Panc1 (cell line): ENCODE measurements around the gene ENTREP3. TPM values are rescaled to one million over a fixed set of nuclear protein-coding genes. Genes with fewer than 3 reads are reported as not detected.

Source experiments
- ATAC-seq: fragments of 200-7000 bp; cut with Tn5 transposase; 2 replicates; pipeline ENCODE4 v1.9.1; 2020; ENCODE audit warnings: mild to moderate bottlenecking, moderate library complexity
- BruUV-seq: library from RNA; stranded (reverse); fragments of 400-500 nt; replicated peaks from 2 replicates; lab custom pipeline; 2021; lab: Mats Ljungman, UMichigan
- CTCF ChIA-PET: fragments of 300-600 bp; sonication (Branson Sonifier 250); formaldehyde crosslinking; loops from one replicate; lab custom pipeline; 2022; ENCODE audit warnings: antibody characterized with exemption; lab: Charles Lee
- POLR2A ChIA-PET: fragments of 300-600 bp; sonication (Branson Sonifier 250); formaldehyde crosslinking; loops from one replicate; lab custom pipeline; 2022; ENCODE audit warnings: antibody characterized with exemption; lab: Charles Lee
- DNase-seq: peaks from one replicate; pipeline ENCODE4 v3.0.0-alpha.2; 2010; ENCODE audit warnings: low read depth, low spot score
- H3K27ac ChIP-seq: 2 replicates; pipeline ENCODE4 v1.5.1; 2011; ENCODE audit warnings: mild to moderate bottlenecking, low read length, inconsistent platforms
- H3K27me3 ChIP-seq: fragments of 200-500 bp; sonication (Bioruptor generic); 2 replicates; pipeline ENCODE4 v1.6.0; 2014; ENCODE audit warnings: low read length, inconsistent platforms; ENCODE audit not compliant: control insufficient read depth, insufficient read depth
- H3K36me3 ChIP-seq: fragments of 200-500 bp; sonication (Bioruptor generic); 2 replicates; pipeline ENCODE4 v1.5.1; 2014; ENCODE audit warnings: inconsistent platforms, mild to moderate bottlenecking, low read length, moderate library complexity; ENCODE audit not compliant: control insufficient read depth, insufficient read depth
- H3K4me1 ChIP-seq: 2 replicates; pipeline ENCODE4 v1.5.1; 2011; ENCODE audit warnings: inconsistent platforms, mild to moderate bottlenecking, low read length, moderate library complexity; ENCODE audit not compliant: control insufficient read depth, insufficient read depth
- H3K4me3 ChIP-seq, 2 experiments: 2 replicates each; pipeline ENCODE4 v1.5.1; 2011 to 2012; ENCODE audit warnings: low read depth in 2 of 2, low read length in 2 of 2, mild to moderate bottlenecking in 2 of 2, inconsistent platforms in 1 of 2, moderate library complexity in 1 of 2
- H3K9me3 ChIP-seq: fragments of 200-500 bp; sonication (Bioruptor generic); 2 replicates; pipeline ENCODE4 v1.5.1; 2014; ENCODE audit warnings: low read depth, mild to moderate bottlenecking, inconsistent platforms, low read length, moderate library complexity; ENCODE audit not compliant: control insufficient read depth, insufficient read depth
- POLR2AphosphoS5 ChIP-seq: IDR thresholded peaks from 2 replicates; pipeline ENCODE4 v1.6.1; 2012; ENCODE audit warnings: mild to moderate bottlenecking, low read depth, low read length, moderate library complexity
- SIN3A ChIP-seq: IDR thresholded peaks from 2 replicates; pipeline ENCODE4 v1.6.1; 2012; ENCODE audit warnings: low read depth, mild to moderate bottlenecking, low read length, moderate library complexity, borderline replicate concordance; ENCODE audit not compliant: insufficient read depth
- TCF7L2 ChIP-seq: IDR thresholded peaks from 2 replicates; pipeline ENCODE4 v1.6.1; 2011; ENCODE audit warnings: mild to moderate bottlenecking, low read depth, low read length, inconsistent platforms
- in situ Hi-C: cut with HindIII; loops from 2 replicates; pipeline ENCODE4 v1.10.0; 2016; ENCODE audit warnings: low sequenced_read_pairs, low pct_unique_long_range_greater_than_20kb
- intact Hi-C: fragments of 100-400 bp; cut with micrococcal nuclease; formaldehyde crosslinking; loops from one replicate; pipeline ENCODE4 v1.10.0; 2022; ENCODE audit not compliant: unreplicated experiment
- total RNA-seq: library from RNA; stranded (reverse); gene quantifications from one replicate; pipeline ENCODE4 v1.2.1, GENCODE V29; 2021; ENCODE audit not compliant: unreplicated experiment
- TF ChIP-seq, protein P1 (sequence below): fragments of 450-650 bp; IDR thresholded peaks from 2 replicates; pipeline ENCODE4 v1.5.1; 2017; ENCODE audit warnings: mild to moderate bottlenecking
- TF ChIP-seq, protein P2 (sequence below), 2 experiments: IDR thresholded peaks; 2 replicates each; pipeline ENCODE4 v1.6.1; 2011 to 2012; ENCODE audit warnings: low read depth in 2 of 2, control low read depth in 1 of 2, low read length in 1 of 2, mild to moderate bottlenecking in 1 of 2, moderate library complexity in 1 of 2; ENCODE audit not compliant: insufficient read depth in 1 of 2

Gene ENTREP3
- total RNA-seq, 1 experiment from 2014 or later = 94.7 TPM

DNA sequence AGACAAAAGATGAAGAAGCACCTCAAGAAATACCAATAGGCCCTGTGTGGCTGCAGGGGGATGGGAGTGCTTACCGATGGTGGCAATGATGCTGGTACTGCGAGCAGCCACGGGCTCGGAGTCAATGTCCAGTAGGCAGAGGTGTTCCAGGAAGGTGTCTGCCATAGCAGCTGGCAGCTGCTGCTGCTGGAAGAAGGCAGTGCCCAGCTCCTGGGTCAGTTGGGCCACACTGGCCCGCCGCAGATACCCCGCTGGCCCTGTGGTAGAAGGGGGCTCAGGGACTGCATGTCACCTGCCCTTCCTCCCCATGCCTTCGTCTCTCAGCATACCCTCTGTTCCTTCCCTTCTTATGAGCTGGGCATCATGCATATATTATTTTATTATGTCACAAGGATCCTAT is 44.7 kb upstream of the ENTREP3 start:
- in situ Hi-C loops = no loop called here
- DNase-seq (no peak), ATAC-seq (no peak)
- Histone ChIP-seq H3K4me1 (no peaks in the 10 kb centered on the region), H3K4me3 (no peak overlapping the region), H3K9me3 (no peaks in the 10 kb centered on the region), H3K27me3 (no peaks in the 10 kb centered on the region), H3K36me3 (no peaks in the 10 kb centered on the region), H3K27ac (no peak overlapping the region)
- TF ChIP-seq, protein P1, sequence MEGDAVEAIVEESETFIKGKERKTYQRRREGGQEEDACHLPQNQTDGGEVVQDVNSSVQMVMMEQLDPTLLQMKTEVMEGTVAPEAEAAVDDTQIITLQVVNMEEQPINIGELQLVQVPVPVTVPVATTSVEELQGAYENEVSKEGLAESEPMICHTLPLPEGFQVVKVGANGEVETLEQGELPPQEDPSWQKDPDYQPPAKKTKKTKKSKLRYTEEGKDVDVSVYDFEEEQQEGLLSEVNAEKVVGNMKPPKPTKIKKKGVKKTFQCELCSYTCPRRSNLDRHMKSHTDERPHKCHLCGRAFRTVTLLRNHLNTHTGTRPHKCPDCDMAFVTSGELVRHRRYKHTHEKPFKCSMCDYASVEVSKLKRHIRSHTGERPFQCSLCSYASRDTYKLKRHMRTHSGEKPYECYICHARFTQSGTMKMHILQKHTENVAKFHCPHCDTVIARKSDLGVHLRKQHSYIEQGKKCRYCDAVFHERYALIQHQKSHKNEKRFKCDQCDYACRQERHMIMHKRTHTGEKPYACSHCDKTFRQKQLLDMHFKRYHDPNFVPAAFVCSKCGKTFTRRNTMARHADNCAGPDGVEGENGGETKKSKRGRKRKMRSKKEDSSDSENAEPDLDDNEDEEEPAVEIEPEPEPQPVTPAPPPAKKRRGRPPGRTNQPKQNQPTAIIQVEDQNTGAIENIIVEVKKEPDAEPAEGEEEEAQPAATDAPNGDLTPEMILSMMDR = no peak
- TF ChIP-seq SIN3A = no peak
- no peak for TF ChIP-seq POLR2AphosphoS5
- no peak for TF ChIP-seq TCF7L2
- TF ChIP-seq, protein P2, sequence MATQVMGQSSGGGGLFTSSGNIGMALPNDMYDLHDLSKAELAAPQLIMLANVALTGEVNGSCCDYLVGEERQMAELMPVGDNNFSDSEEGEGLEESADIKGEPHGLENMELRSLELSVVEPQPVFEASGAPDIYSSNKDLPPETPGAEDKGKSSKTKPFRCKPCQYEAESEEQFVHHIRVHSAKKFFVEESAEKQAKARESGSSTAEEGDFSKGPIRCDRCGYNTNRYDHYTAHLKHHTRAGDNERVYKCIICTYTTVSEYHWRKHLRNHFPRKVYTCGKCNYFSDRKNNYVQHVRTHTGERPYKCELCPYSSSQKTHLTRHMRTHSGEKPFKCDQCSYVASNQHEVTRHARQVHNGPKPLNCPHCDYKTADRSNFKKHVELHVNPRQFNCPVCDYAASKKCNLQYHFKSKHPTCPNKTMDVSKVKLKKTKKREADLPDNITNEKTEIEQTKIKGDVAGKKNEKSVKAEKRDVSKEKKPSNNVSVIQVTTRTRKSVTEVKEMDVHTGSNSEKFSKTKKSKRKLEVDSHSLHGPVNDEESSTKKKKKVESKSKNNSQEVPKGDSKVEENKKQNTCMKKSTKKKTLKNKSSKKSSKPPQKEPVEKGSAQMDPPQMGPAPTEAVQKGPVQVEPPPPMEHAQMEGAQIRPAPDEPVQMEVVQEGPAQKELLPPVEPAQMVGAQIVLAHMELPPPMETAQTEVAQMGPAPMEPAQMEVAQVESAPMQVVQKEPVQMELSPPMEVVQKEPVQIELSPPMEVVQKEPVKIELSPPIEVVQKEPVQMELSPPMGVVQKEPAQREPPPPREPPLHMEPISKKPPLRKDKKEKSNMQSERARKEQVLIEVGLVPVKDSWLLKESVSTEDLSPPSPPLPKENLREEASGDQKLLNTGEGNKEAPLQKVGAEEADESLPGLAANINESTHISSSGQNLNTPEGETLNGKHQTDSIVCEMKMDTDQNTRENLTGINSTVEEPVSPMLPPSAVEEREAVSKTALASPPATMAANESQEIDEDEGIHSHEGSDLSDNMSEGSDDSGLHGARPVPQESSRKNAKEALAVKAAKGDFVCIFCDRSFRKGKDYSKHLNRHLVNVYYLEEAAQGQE (IDR thresholded peaks at IDR 0.05; ENCODE audit: insufficient read depth in 1 of 2, low read depth in 2 of 2, low read length in 1 of 2) = no peak
- CTCF ChIA-PET = interaction anchor here (1.0 kb wide), 1 partner anchor 49 kb away, joined by 3 read pairs; no protein-coding TSS in a partner anchor
- POLR2A ChIA-PET = interaction anchor here (1.1 kb wide), 1 partner anchor 27 kb away, joined by 4 read pairs; the partner anchor contains the start of gene CLK2
- BruUV-seq = no TSS peak
- intact Hi-C loops = no loop called here

DNA sequence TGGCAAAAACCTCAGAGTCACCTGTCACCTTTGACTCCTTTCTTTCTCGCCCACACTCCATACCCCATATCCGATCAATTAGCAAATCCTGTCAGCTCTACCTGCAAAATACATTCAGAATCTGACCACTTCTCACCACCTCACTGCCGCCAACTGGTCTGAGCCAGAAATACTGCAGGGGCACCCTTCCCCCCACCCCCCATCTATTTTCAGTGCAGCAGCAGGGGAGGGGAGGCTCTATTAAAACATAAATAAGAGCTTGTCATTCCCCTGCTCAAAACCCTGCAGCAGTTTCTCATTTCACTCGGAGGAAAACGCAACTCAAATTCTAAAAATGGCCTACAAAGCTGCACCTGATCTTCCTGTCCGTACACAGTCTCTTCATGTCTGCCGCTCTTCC is 42.1 kb upstream of the ENTREP3 start:
- ATAC-seq (no peak), DNase-seq (no peak)
- no peaks in the 10 kb centered on the region for H3K36me3 ChIP-seq
- no peak overlapping the region for H3K4me3 ChIP-seq
- POLR2A ChIA-PET = interaction anchor here (1.2 kb wide), 1 partner anchor 11 kb away, joined by 3 read pairs; no protein-coding TSS in a partner anchor
- CTCF ChIA-PET = no interaction called here
- TF ChIP-seq, protein P2 (IDR thresholded peaks at IDR 0.05; ENCODE audit: insufficient read depth in 1 of 2, low read depth in 2 of 2, low read length in 1 of 2) = no peak
- no peak for TF ChIP-seq SIN3A
- no peak for TF ChIP-seq POLR2AphosphoS5
- TF ChIP-seq, protein P1 = no peak
- TF ChIP-seq TCF7L2 = no peak
- no peaks in the 10 kb centered on the region for H3K4me1 ChIP-seq
- intact Hi-C loops (no loop called here), in situ Hi-C loops (no loop called here)
- no TSS peak for BruUV-seq
- no peaks in the 10 kb centered on the region for H3K27me3 ChIP-seq
- H3K27ac ChIP-seq = no peak overlapping the region
- no peaks in the 10 kb centered on the region for H3K9me3 ChIP-seq
